ENCODE results near the gene CD8B2.
"Not testable (repeated sequence)": the region's sequence is repeated elsewhere in the genome, so short reads cannot be mapped to it uniquely, and the experiment has no call there.

GRCh38 chr2:106492399-106492798 is 5.2 kb downstream of the CD8B2 start:
- not testable (repeated sequence) for TF ChIP-seq CTCF (IDR thresholded peaks at IDR 0.05; ENCODE audit: borderline replicate concordance, extremely low read depth, low read length, poor library complexity, severe bottlenecking); EZH2 (IDR thresholded peaks at IDR 0.05; ENCODE audit: borderline replicate concordance, low read depth, low read length, severe bottlenecking)

All from DND-41 (cell line).